ENCODE results near the gene SPACA1.
"Not testable (repeated sequence)": the region's sequence is repeated elsewhere in the genome, so short reads cannot be mapped to it uniquely, and the experiment has no call there.

The SPACA1 gene, protein sequence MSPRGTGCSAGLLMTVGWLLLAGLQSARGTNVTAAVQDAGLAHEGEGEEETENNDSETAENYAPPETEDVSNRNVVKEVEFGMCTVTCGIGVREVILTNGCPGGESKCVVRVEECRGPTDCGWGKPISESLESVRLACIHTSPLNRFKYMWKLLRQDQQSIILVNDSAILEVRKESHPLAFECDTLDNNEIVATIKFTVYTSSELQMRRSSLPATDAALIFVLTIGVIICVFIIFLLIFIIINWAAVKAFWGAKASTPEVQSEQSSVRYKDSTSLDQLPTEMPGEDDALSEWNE

DNA sequence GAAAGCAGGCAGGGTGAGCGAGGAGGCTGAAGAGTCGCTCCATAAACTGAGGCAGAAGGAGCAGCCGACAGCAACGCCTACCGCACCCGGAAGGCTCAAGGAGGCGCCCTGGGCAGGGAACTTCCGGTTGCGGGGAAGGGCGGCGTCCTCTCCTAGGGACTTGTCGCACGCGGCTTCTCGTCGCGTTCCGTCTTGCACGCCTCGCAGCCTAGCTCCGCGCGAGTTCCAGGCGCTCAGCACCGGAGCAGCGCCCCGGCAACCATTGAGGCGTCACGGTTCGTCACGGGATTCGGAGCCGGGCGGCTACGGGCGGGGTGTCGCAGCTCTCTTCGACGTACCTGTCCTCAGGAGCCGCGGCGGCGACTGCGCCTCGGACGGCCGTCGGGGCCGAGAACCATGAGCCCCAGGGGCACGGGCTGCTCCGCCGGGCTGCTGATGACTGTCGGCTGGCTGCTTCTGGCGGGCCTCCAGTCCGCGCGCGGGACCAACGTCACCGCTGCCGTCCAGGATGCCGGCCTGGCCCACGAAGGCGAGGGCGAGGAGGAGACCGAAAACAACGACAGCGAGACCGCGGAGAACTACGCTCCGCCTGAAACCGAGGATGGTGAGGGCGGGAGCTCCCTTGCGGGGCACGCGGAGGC is at the start of gene SPACA1:
TSS of gene SPACA1 (plus strand) at position 332 of the 641 bp plus-strand sequence. CDS start at position 397, 65 bp downstream.
- no peak for DNase-seq (ENCODE audit: low read depth, low spot score)
- H3K27ac ChIP-seq: no peak within 1 kb of the TSS

DNA sequence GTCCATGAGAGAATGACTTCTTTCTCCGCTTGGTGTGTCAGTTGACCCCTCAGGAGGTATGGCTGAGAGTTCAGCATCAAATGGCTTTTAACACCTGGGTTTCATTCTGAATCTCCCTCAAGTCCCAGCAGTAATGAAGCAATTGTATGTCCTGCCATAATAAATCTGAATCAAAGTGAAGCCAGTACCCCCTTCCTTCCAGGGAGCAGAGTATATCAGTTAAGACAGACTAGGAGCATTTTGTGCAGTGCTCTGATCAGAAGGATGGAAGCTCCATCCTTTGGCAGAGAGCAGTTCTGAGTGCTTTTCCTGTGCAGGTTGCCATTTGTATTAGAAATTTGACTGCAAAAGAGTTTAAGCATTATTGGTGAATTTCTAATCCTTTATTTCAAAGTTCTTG is 46.9 kb upstream of the SPACA1 start:
- H3K27ac ChIP-seq: no peak overlapping the region
- DNase-seq (ENCODE audit: low read depth, low spot score): no peak

DNA sequence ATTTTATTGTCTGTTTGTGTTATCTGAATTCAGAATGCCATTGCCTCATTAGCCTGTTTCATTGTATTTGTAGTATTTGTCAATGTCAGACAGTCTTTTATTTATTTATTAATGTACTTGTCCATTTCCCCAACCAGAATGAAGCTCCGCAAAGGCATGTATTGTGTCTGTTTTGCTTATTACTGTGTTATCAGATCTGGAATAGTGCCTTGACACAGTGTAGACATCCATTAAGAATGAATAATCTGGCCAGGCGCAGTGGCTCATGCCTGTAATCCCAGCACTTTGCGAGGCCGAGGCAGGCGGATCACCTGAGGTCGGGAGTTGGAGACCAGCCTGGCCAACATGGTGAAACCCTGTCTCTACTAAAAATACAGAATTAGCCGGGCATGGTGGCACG is 46.4 kb upstream of the SPACA1 start:
- H3K27ac ChIP-seq; DNase-seq (ENCODE audit: low read depth, low spot score): not testable (repeated sequence)

DNA sequence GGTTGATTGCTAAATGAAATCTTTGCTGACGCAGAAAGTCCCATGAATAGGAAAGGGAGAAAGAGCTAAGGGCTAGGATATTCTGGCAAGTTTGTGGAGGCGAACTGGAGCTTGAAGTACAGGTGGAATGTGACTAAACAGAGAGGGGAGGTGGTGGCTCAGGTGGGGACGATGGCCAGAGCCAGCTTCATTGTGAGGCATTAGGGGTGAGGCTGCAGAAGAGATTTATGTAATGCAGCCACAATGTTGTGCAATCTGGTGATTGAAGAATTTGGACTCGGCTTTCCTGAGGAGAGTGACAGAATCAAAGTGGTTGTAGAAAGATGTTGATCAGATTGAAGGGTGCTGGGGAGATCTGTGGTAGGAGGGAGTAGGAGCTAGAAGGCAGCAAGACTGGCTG is 42.9 kb upstream of the SPACA1 start:
- DNase-seq (ENCODE audit: low read depth, low spot score): no peak
- H3K27ac ChIP-seq: no peak overlapping the region

DNA sequence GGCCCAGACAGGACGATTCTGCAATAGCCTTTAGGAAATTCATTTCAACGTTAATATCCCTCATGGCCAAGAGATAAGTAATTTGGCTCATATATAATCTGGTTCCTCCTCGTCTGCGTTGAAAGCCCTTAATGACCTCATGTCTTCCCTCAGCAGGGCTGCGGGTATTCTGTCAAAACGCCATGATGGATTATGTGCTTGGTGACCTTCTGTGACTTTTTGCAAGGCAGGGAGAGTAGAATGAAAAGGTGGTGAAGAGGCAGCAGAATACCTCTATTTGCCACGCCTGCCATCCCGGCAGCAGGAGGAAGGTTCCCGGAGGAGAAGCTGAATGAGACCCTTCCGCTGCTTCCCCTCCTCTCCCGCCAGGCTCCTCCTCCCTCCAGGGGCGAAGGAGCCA is 41.1 kb upstream of the SPACA1 start:
- H3K27ac ChIP-seq: no peak overlapping the region
- DNase-seq (ENCODE audit: low read depth, low spot score): no peak

DNA sequence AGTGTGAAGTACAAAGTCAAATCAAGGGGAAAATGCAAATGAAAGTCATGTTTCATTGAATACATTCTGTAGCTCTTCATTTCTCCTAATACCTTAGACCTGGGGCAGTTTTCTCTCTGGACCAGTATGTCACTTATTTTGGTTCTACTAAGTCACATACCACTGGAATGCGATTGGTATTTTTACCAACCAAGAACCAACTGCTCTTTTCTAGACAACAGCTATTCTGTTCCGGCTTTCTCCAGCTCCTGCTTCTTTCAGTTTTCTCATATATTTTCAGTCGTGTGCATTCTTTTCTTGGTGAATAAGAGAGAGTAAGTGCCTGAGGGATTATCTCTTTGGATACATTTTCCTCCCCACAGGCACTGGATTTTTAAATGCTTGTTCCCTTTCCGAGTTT is 39.2 kb upstream of the SPACA1 start:
- H3K27ac ChIP-seq: peak overlapping the region; percentile 14
- DNase-seq (ENCODE audit: low read depth, low spot score): no peak

DNA sequence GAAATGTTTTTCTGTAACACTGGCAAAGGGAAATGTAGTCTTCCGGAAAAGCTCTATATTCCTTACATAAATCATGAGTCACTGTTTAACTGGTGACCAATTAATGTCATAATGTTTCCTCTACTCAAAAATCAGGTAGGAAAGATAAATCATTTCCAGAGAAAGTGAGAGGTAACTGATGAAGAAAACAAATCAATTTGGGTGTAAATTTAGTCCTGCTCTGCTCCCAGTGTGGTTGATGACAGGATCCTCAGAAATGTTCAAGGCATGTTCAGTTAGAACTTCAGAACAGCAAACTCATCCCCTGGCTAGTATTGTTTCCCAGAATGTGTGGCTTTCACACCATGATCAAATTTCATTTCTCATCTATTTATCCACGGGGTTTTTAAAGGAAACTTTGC is 38.8 kb upstream of the SPACA1 start:
- DNase-seq (ENCODE audit: low read depth, low spot score): no peak
- H3K27ac ChIP-seq: peak overlapping the region; percentile 14

DNA sequence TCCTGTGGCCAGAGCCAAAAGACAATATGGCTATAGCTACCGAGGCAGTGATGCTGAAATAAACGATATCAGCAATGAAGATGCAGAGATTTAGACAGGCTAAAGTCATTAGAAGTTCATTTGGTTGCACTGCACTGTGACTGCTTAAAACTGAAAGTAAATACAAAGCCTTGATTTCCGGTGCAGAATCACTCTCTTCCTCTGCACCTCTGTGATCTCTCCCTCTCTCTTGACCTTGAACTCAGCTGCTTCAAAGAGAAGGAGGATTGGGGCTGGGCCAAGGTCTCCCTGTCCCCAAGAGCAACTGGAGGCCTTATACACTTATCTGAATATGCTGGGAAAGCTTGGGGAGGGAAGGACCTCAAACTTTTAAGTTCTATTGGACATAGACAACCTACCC is 34.6 kb upstream of the SPACA1 start:
- no peak for DNase-seq (ENCODE audit: low read depth, low spot score)
- H3K27ac ChIP-seq: no peak overlapping the region

DNA sequence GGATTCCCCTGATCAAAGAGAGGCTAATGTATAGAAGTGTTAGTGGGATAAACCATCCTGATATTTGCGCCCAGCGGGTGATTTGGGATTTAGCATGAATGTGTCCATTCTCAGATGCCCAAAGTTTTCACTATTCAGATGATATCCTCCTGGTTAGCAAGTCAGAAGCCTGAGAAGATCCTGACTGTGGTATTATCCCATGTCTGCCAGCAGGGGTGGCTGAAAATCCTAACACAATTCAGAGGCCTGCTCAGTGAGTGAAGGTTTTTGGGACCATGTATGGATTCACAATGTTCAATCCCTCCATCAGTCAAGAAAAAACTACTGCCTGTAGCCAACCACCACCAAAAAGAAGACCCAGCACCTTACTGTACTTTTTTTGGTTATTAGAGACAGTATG is 34.1 kb upstream of the SPACA1 start:
- H3K27ac ChIP-seq: no peak overlapping the region
- no peak for DNase-seq (ENCODE audit: low read depth, low spot score)

DNA sequence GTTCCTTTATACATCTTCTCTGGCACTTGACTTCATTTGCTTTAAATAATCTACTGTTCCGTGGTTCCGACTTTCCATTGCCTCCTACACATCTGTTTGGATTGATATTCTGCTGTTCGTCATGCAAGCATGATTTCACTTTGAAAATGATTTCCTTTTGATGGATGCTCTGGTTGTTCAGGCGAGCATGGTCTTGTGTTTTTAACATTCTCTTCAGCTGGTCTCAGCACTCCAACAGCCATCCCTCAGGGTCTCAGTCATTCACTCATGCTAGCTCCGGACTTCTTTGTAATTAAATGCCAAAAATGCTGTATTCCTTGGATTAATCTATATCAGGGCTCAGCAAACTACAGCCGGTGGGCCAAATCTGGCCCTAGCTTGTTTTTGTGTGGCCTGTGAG is 27.2 kb upstream of the SPACA1 start:
- H3K27ac ChIP-seq: no peak overlapping the region
- no peak for DNase-seq (ENCODE audit: low read depth, low spot score)

DNA sequence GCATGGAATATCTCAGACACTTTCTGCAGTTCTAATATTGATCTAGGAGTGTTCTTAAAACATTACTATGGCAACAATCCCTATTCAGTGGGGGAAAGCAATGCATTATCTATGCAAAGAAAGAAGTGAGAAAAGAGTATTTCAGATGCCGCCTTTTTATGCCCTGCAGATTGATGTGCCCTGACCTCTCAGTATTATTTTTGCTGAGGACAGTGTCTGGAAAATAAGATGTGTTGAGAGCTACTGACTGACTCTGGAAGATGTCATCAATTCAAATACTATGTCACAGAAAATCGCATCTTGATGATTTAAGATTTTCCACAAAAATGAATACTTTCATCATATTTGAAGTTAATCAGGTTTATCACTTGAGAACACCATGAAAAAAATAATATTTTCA is 22.9 kb upstream of the SPACA1 start:
- DNase-seq (ENCODE audit: low read depth, low spot score): no peak
- no peak overlapping the region for H3K27ac ChIP-seq

DNA sequence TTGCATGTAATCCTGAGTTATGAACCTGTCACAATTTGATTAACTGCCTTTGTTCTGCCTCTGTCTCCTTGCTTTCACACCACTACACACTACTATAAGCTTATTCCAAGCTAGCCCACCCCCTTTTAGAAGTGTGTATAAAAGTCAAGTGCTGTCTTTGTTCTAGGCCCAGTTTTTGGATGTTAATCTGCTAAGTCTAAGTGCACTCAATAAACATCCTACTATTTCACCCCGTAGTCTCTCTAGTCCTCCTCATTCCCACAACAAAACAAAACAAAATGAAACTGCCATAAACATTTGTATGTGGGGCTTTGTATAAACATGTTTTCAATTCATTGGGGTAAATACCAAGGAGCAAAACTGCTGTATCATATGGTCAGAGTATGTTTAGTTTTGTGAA is 16.1 kb upstream of the SPACA1 start:
- H3K27ac ChIP-seq: no peak overlapping the region
- no peak for DNase-seq (ENCODE audit: low read depth, low spot score)

DNA sequence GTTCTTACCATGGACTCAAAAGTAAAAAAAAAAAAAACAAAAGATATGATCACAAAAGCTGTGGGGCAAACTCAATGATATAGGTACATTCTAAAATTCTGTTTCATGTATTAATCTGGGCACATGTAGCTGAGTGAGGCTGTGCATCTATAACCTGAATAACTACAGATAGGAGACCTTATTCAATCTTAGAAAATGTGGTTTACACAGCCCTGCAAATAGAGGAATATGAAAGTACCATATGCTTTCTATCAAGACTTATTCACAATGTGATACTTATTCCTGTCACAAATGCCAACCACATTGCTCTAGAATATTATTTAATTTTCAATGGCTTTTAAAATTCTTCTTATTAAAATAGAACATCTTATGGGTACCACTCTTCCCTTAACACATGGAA is 3.1 kb upstream of the SPACA1 start:
- no peak overlapping the region for H3K27ac ChIP-seq
- no peak for DNase-seq (ENCODE audit: low read depth, low spot score)

DNA sequence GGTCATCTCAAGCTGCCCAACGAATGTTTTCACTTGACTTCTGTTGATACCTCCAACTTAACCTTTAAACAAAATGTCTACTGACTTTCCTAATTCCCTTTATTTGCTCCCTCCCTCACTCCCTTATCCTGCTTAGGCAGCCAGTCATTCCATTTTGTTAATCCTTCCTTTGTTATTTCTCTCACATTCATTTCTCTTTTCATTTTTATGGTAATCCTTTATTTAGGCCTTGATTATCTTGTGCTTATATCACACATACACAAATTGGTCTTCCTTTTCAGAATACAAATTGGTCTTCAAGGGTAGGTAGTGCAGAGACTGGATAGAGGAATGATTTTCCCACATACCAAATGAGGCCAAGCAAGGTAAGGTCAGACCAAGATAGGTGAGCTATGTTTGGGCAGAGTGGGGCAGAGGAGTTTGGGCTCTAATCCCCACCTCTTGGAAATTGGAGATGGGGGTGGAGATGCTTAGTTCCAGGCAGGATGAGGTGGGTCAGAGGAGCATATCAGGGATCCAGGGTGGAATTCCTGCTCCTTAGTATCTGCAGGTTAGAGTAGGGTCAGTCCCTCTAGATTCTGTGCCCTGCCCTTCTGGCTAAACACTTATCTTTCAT is 2.0 kb upstream of the SPACA1 start:
- no peak for DNase-seq (ENCODE audit: low read depth, low spot score)
- H3K27ac ChIP-seq: no peak overlapping the region

DNA sequence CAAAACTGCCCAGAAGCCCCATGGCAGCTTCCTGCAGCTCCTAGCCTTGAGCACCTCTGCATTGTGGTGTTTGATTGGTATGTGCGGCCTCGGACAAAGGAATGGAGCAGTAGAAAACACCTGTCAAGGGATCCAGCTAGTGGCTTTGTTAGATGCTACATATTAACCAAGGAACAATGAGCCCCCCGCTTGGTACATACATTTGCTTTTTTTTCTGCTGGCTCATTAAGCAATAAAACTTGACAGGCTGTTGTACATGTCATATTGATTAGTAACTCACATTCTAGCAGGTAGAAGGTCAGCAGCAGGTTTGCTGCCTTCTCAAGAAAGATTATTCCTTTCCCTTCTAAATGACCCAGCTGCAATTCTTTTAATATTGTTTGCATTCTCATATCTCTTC is 937 bp downstream of the SPACA1 start:
- no peak for DNase-seq (ENCODE audit: low read depth, low spot score)
- H3K27ac ChIP-seq: no peak overlapping the region

DNA sequence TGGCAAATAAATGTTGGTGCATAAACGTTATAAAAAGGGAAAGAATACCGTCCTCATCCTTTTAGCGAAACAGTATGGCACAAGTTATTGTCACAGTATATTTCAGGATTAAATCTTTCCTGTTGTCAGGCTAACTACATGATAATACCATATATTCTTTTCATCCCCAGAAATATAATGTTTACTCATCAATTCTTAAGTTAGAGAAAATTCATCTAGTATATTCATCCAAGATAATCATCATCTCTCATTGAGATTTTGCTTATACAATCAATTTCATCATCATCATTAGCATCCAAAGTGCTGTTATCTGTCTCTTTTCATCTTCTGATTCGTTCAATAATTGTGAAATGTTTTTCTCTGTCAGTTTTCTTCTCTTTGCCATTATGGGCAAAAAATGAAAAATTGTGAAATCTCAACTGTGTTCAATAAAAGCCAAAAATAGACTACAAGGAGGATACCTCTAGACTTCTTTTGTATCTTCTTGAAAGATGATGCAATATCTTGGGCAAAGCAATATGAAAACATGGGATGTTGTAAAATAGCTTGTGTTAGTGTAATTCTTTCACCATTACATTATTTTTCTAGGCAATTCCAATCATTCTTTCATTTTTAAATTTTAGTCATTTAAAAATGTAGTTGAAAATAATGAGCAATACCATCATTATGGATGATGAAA is 2.6 kb downstream of the SPACA1 start:
- H3K27ac ChIP-seq: no peak overlapping the region
- no peak for DNase-seq (ENCODE audit: low read depth, low spot score)

DNA sequence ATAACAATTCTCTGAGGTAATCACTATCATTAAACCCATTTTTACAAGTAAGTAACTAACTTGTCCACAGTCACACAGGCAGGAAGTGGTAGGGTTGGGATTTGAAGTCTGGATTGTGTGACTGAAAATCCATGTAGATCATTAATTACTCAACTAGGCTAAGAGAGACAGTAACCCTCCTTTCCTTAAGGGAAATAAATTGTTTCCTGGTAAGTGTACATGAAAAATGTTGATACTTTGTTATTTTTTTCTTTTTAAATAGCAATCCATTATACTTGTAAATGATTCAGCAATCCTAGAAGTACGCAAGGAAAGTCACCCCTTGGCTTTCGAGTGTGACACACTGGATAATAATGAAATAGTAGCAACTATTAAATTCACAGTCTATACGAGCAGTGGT is 11.6 kb downstream of the SPACA1 start:
- no peak overlapping the region for H3K27ac ChIP-seq
- no peak for DNase-seq (ENCODE audit: low read depth, low spot score)

DNA sequence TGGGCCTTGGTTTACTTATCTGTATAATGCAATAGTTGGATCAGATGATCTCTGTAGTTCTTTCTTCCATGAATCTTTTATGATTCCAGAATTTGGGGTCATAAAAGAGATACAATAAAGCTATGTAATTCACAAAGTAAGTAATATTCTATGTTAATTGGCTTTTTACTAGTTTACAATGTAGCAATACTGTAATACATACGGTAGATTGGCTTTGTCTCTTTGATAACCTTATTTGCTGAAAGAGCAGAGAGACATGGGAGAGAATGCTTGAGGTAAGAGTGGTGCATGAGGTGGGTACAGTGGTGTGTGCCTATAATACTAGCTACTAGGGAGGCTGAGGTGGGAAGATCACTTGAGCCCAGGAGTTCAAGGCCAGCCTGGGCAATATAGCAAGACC is 14.7 kb downstream of the SPACA1 start:
- no peak overlapping the region for H3K27ac ChIP-seq
- no peak for DNase-seq (ENCODE audit: low read depth, low spot score)

DNA sequence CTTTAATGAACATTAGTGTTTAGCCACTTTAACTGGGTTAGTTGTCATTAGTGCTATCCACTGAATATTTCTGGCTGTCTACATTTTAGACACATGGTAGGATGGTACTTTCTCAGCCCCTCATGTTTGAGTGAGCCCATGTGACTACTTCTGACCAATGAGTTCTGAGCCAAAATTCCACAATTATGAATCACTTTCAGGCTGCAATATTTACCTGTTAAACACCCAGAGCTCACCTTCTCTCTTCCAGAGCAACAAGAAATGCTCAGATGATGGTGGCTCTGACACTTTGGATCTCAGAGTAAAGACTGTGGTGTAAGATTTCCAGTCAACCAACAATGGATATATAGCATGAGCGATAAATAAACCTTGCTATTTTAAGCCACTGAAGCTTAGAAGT is 24.8 kb downstream of the SPACA1 start:
- H3K27ac ChIP-seq: no peak overlapping the region
- no peak for DNase-seq (ENCODE audit: low read depth, low spot score)

DNA sequence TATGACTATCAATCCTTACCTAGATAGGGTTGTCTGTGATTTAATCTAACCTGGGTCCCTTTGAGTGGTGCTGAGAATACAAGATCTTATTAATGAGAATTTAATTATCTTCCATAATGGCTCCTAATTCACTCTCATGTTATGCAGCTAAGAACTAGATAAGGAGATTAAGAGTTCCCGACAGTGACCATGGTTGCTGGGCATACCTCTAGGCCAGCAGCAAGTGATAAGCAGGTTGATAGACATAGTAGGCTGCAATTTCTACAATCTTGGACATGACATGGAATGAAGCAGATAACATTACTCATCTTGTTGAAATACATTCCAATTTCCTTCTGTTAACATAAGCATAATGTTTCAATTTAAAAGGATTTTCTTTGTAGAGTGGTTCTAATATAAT is 27.1 kb downstream of the SPACA1 start:
- H3K27ac ChIP-seq: no peak overlapping the region
- no peak for DNase-seq (ENCODE audit: low read depth, low spot score)

DNA sequence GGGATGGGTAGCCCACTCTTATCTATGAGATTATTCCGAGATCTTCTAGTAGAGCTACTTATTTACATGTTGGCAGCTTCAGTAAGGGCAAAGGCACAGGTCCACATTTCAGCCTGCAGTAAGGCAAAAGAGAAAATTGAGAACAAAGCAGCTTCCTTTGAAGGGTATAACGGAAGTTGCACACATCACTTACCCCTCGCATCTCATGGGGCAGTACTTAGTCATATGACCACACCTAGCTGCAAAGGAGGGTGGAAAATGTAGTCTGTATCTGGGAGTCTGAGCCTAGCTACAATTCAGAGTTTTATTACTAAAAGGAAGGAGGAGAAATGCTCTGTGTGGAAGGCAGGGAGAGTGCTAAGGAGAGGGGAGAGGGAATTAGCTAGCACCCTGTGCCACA is 29.7 kb downstream of the SPACA1 start:
- H3K27ac ChIP-seq: no peak overlapping the region
- no peak for DNase-seq (ENCODE audit: low read depth, low spot score)
